CD14-positive monocyte (primary cell): ENCODE data around the gene RPL7L1. TPM values are rescaled to one million over a fixed set of nuclear protein-coding genes. Genes with fewer than 3 reads are reported as not detected.
A peak's percentile ranks its signal among the peaks of the same experiment; 100 is the strongest.

Experiments
- DNase-seq, 3 donors: peaks; one replicate each; pipeline ENCODE4 v3.0.0-alpha.2; 2011 to 2022
- H2AFZ ChIP-seq: 2 replicates; pipeline ENCODE4 v1.6.0; 2012; ENCODE audit warnings: mild to moderate bottlenecking, low read depth, low read length, inconsistent platforms; ENCODE audit not compliant: insufficient read depth, poor library complexity, severe bottlenecking
- H3K27ac ChIP-seq, 2 donors: 1 replicate in 1 of 2; 2 replicates in 1 of 2; pipeline ENCODE4 v1.5.1; 2012 to 2013; ENCODE audit warnings: low read length in 2 of 2, control low read depth in 1 of 2, inconsistent platforms in 1 of 2, low read depth in 1 of 2, mild to moderate bottlenecking in 1 of 2
- H3K27me3 ChIP-seq, 2 donors: one replicate each; pipeline versions ENCODE4 v1.6.0 to v1.6.1; 2011 to 2013; ENCODE audit warnings: low read length in 2 of 2; ENCODE audit not compliant: control insufficient read depth in 2 of 2, insufficient read depth in 2 of 2
- H3K36me3 ChIP-seq, 2 donors: replicated peaks in 1 of 2; 1 replicate in 1 of 2; 2 replicates in 1 of 2; pipeline versions ENCODE4 v1.5.1 to v1.6.1; 2012 to 2013; ENCODE audit warnings: low read length in 2 of 2, control low read depth in 1 of 2, inconsistent platforms in 1 of 2, mild to moderate bottlenecking in 1 of 2; ENCODE audit not compliant: insufficient read depth in 2 of 2, control insufficient read depth in 1 of 2
- H3K4me1 ChIP-seq, 2 donors: 1 replicate in 1 of 2; 2 replicates in 1 of 2; pipeline versions ENCODE4 v1.5.1 to v1.6.1; 2012 to 2013; ENCODE audit warnings: low read length in 2 of 2, control low read depth in 1 of 2, inconsistent platforms in 1 of 2, mild to moderate bottlenecking in 1 of 2, moderate library complexity in 1 of 2; ENCODE audit not compliant: insufficient read depth in 2 of 2, control insufficient read depth in 1 of 2
- H3K4me2 ChIP-seq: replicated peaks from 2 replicates; pipeline ENCODE3; 2012; ENCODE audit warnings: low read length, moderate library complexity, mild to moderate bottlenecking; ENCODE audit not compliant: poor library complexity, severe bottlenecking; ENCODE audit errors: extremely low read depth
- H3K4me3 ChIP-seq, 3 experiments: fragments of 200-600 bp in 1 of 3; sonication (generic) in 1 of 3; replicated peaks in 1 of 3; 1 replicate in 2 of 3; 2 replicates in 1 of 3; pipeline ENCODE4 v1.5.1; 2011 to 2013; ENCODE audit warnings: low read length in 3 of 3, mild to moderate bottlenecking in 3 of 3, control low read depth in 2 of 3, low read depth in 2 of 3, inconsistent platforms in 1 of 3, moderate library complexity in 1 of 3
- H3K79me2 ChIP-seq: 2 replicates; pipeline ENCODE4 v1.6.0; 2012; ENCODE audit warnings: mild to moderate bottlenecking, control low read depth, inconsistent platforms, low read length, moderate library complexity; ENCODE audit not compliant: insufficient read depth
- H3K9ac ChIP-seq: 2 replicates; pipeline ENCODE4 v1.6.0; 2017; ENCODE audit warnings: low read length, mild to moderate bottlenecking; ENCODE audit not compliant: insufficient read depth, poor library complexity, severe bottlenecking
- H3K9me3 ChIP-seq, 2 donors: replicated peaks in 1 of 2; 1 replicate in 1 of 2; 2 replicates in 1 of 2; pipeline versions ENCODE4 v1.5.1 to v1.6.1; 2012 to 2013; ENCODE audit warnings: low read length in 2 of 2, control low read depth in 1 of 2; ENCODE audit not compliant: control insufficient read depth in 1 of 2, insufficient read depth in 1 of 2
- H4K20me1 ChIP-seq: 2 replicates; pipeline ENCODE4 v1.6.0; 2012; ENCODE audit warnings: mild to moderate bottlenecking, low read length, control low read depth, moderate library complexity; ENCODE audit not compliant: insufficient read depth
- H3K27ac Mint-ChIP-seq, 7 donors: one replicate each; pipeline ENCODE4 v1.8.0; 2020; ENCODE audit warnings: mild to moderate bottlenecking in 7 of 7, mixed read lengths in 7 of 7, moderate library complexity in 6 of 7, inconsistent platforms in 2 of 7
- H3K27me3 Mint-ChIP-seq, 3 donors: one replicate each; pipeline ENCODE4 v1.8.0; 2021 to 2022; ENCODE audit warnings: low read depth in 3 of 3, mild to moderate bottlenecking in 3 of 3, mixed read lengths in 3 of 3, moderate library complexity in 3 of 3, inconsistent platforms in 1 of 3
- H3K36me3 Mint-ChIP-seq, 2 donors: one replicate each; pipeline ENCODE4 v1.8.0; 2020; ENCODE audit warnings: mixed read lengths in 2 of 2, inconsistent platforms in 1 of 2, mild to moderate bottlenecking in 1 of 2
- H3K4me1 Mint-ChIP-seq: one replicate; pipeline ENCODE4 v1.8.0; 2020; ENCODE audit warnings: mild to moderate bottlenecking, mixed read lengths
- H3K4me3 Mint-ChIP-seq, 2 donors: one replicate each; pipeline ENCODE4 v1.8.0; 2020; ENCODE audit warnings: mild to moderate bottlenecking in 2 of 2, mixed read lengths in 2 of 2, moderate library complexity in 1 of 2
- H3K9me3 Mint-ChIP-seq, 7 donors: one replicate each; pipeline ENCODE4 v1.8.0; 2020 to 2022; ENCODE audit warnings: mixed read lengths in 7 of 7, mild to moderate bottlenecking in 6 of 7, moderate library complexity in 6 of 7, inconsistent platforms in 2 of 7
- WGBS: methylation state at CpG from one replicate; pipeline ENCODE4 v1.1.5; 2013; ENCODE audit warnings: missing lambda C conversion rate; ENCODE audit not compliant: insufficient coverage; 5-methylcytosine and 5-hydroxymethylcytosine counted together
- intact Hi-C, 2 donors: fragments of 100-400 bp; cut with micrococcal nuclease; formaldehyde crosslinking; loops; one replicate each; pipeline versions ENCODE4 v1.15.0 to v1.15.1; 2023
- polyA plus RNA-seq, 3 donors: library from polyadenylated mRNA; depleted of rRNA in 1 of 3; unstranded in 2 of 3; stranded (reverse) in 1 of 3; fragments of 300-500 nt in 2 of 3; fragments of >200 nt in 1 of 3; fragmentation: Illumina TruSeq in 2 of 3; gene quantifications; 1 replicate in 2 of 3; 2 replicates in 1 of 3; pipeline ENCODE4 v1.2.3, GENCODE V29; 2012 to 2021
- TF ChIP-seq, protein P1 (sequence below): fragments of 200-600 bp; IDR thresholded peaks from one replicate; pipeline ENCODE4 v1.8.0; 2022; ENCODE audit warnings: antibody characterized with exemption, mild to moderate bottlenecking

The RPL7L1 gene
- polyA plus RNA-seq, 3 donors = 7.6 to 35.5 (median 29.7) TPM

DNA sequence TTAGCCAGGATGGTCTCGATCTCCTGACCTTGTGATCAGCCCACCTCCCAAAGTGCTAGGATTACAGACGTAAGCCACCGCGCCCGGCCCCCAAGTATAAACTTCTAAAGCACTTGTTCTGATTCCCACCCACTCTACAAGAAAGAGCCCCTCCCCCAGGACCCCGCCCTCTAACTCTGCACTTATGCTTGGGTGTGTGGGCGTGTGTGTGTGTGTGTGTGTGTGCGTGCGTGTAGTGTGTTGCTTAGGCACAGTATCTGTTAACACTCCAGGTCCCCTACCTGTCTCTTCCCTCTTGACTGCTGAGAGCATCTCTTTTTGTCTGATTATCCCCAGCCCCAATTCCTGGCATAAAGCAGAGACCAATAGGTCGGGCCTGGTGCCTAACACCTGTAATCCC lies 30.4 kb downstream of the RPL7L1 start:
- H2AFZ ChIP-seq = no peak overlapping the region
- 100% methylated on average over 5 of the region's 10 CpGs for WGBS
- H3K27ac ChIP-seq = no peak overlapping the region
- Mint-ChIP-seq H3K36me3 (no peaks in the 10 kb centered on the region), H3K4me3 (no peak overlapping the region), H3K27me3 (peaks cover 5 to 23% (median 16%) of the 10 kb centered on the region in 3 donors), H3K27ac (no peak overlapping the region), H3K4me1 (peaks cover 4% of the 10 kb centered on the region), H3K9me3 (peaks cover 0 to 4% (median 0%) of the 10 kb centered on the region in 7 donors)
- no peaks in the 10 kb centered on the region for H3K36me3 ChIP-seq
- no peaks in the 10 kb centered on the region for H3K79me2 ChIP-seq
- no peak for DNase-seq
- no peak overlapping the region for H3K4me2 ChIP-seq
- intact Hi-C loops = loop anchor here in 1 of 2 donors (10.0 kb wide), 1 partner anchor 105 kb away; the partner anchor contains the start of genes KLHDC3 and MEA1
- TF ChIP-seq, protein P1, sequence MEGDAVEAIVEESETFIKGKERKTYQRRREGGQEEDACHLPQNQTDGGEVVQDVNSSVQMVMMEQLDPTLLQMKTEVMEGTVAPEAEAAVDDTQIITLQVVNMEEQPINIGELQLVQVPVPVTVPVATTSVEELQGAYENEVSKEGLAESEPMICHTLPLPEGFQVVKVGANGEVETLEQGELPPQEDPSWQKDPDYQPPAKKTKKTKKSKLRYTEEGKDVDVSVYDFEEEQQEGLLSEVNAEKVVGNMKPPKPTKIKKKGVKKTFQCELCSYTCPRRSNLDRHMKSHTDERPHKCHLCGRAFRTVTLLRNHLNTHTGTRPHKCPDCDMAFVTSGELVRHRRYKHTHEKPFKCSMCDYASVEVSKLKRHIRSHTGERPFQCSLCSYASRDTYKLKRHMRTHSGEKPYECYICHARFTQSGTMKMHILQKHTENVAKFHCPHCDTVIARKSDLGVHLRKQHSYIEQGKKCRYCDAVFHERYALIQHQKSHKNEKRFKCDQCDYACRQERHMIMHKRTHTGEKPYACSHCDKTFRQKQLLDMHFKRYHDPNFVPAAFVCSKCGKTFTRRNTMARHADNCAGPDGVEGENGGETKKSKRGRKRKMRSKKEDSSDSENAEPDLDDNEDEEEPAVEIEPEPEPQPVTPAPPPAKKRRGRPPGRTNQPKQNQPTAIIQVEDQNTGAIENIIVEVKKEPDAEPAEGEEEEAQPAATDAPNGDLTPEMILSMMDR = no peak
- H3K4me3 ChIP-seq = no peak overlapping the region
- H3K4me1 ChIP-seq = peaks cover 7% of the 10 kb centered on the region in 2 donors
- H3K9ac ChIP-seq = no peak overlapping the region
- no peaks in the 10 kb centered on the region for H3K9me3 ChIP-seq
- H4K20me1 ChIP-seq = no peaks in the 10 kb centered on the region
- H3K27me3 ChIP-seq = peaks cover 0 to 2% of the 10 kb centered on the region in 2 donors

DNA sequence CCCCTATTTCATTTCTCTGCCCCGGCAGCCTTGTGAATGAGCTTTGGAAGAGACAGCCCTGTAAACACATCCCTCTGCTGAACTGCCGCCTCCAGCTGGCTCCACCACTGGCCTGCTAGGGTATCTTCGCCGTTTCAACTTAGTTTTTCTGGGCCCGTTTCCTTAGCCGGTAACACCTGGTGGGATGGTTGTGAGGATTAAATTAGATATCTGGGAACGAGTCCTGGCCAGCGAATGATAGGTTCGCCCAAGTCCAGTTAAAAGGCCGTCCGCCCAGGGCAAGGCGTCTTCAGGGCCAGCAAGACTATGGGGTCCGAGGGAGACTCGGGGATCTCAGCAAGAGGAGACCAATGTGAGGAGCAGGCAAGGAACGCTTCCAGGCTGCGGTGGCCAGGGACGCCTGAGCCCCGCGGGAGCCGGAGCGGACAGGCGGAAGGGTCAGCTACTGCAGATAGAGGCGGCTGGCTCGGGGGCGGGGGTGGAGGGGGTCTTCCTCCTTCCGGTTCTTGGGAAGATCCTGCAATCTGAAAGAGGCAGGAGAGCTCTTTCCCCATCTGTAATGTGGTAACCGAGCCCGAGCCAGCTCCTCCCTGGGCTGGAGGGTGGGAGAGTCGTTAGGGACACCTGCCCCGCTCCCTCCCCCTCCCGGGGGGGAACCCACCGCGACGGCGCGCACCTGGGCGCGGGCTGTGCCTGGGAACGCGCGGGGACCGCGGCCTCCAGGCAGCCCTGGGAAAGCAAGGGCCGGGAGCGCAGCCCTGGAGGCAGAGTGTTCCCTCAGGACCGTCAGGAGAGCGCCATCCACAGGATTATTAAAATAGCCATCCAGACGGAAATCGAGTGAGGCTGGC lies 32.0 kb downstream of the RPL7L1 start:
- H3K27ac ChIP-seq = no peak overlapping the region
- no peaks in the 10 kb centered on the region for H3K36me3 ChIP-seq
- Mint-ChIP-seq H3K36me3 (no peaks in the 10 kb centered on the region), H3K4me1 (peaks cover 4% of the 10 kb centered on the region), H3K4me3 (peak overlapping the region; percentile 51 to 79), H3K27ac (peak overlapping the region in 1 of 7 donors; percentile 37), H3K27me3 (peaks cover 5 to 23% (median 16%) of the 10 kb centered on the region in 3 donors), H3K9me3 (peaks cover 0 to 4% (median 0%) of the 10 kb centered on the region in 7 donors)
- H2AFZ ChIP-seq = peak overlapping the region; percentile 69
- H4K20me1 ChIP-seq = no peaks in the 10 kb centered on the region
- TF ChIP-seq, protein P1 = no peak
- H3K4me1 ChIP-seq = peaks cover 7% of the 10 kb centered on the region in 2 donors
- intact Hi-C loops = no loop called here
- H3K27me3 ChIP-seq = peaks cover 0 to 2% of the 10 kb centered on the region in 2 donors
- H3K9me3 ChIP-seq = no peaks in the 10 kb centered on the region
- H3K4me3 ChIP-seq = peak overlapping the region in 1 of 3 experiments; percentile 46
- H3K4me2 ChIP-seq = peak overlapping the region; percentile 54
- H3K79me2 ChIP-seq = no peaks in the 10 kb centered on the region
- no peak for DNase-seq
- peak overlapping the region; percentile 39 for H3K9ac ChIP-seq
- WGBS = 43% methylated on average over 21 of the region's 49 CpGs
